Astrocyte (in vitro differentiated cells and primary cell): ENCODE measurements around the gene AZI2. TPM values are rescaled to one million over a fixed set of nuclear protein-coding genes. Genes with fewer than 3 reads are reported as not detected.

ENCODE experiments used
- DNase-seq: peaks from one replicate; pipeline ENCODE4 v3.0.0-alpha.2; 2010; ENCODE audit warnings: low read depth
- FAIRE-seq: peaks from 2 replicates; lab custom pipeline; 2011; peaks lifted over from hg19 to GRCh38; lab: Jason Lieb, UNC
- H2AFZ ChIP-seq: 2 replicates; pipeline ENCODE4 v1.6.0; 2012; ENCODE audit warnings: low read depth, low read length, inconsistent platforms
- H3K27ac ChIP-seq: 2 replicates; pipeline ENCODE4 v1.5.1; 2011; ENCODE audit warnings: low read depth, low read length, inconsistent platforms
- H3K27me3 ChIP-seq: 2 replicates; pipeline ENCODE4 v1.6.0; 2011; ENCODE audit warnings: low read length, inconsistent platforms; ENCODE audit not compliant: insufficient read depth
- H3K36me3 ChIP-seq: 2 replicates; pipeline ENCODE4 v1.5.1; 2011; ENCODE audit warnings: low read length, inconsistent platforms; ENCODE audit not compliant: insufficient read depth
- H3K4me1 ChIP-seq: 2 replicates; pipeline ENCODE4 v1.5.1; 2011; ENCODE audit warnings: low read length, inconsistent platforms; ENCODE audit not compliant: insufficient read depth
- H3K4me2 ChIP-seq: 2 replicates; pipeline ENCODE4 v1.6.0; 2012; ENCODE audit warnings: low read length, inconsistent platforms
- H3K4me3 ChIP-seq: 2 replicates; pipeline ENCODE4 v1.5.1; 2011; ENCODE audit warnings: low read depth, mild to moderate bottlenecking, low read length, inconsistent platforms; ENCODE audit not compliant: insufficient read depth
- H3K79me2 ChIP-seq: 2 replicates; pipeline ENCODE4 v1.6.0; 2012; ENCODE audit warnings: mild to moderate bottlenecking, low read length, inconsistent platforms; ENCODE audit not compliant: insufficient read depth
- H3K9ac ChIP-seq: 2 replicates; pipeline ENCODE4 v1.6.0; 2012; ENCODE audit warnings: mild to moderate bottlenecking, low read length, inconsistent platforms
- H3K9me3 ChIP-seq: 2 replicates; pipeline ENCODE4 v1.5.1; 2012; ENCODE audit warnings: low read depth, mild to moderate bottlenecking, low read length, inconsistent platforms; ENCODE audit not compliant: insufficient read depth
- H4K20me1 ChIP-seq: 2 replicates; pipeline ENCODE4 v1.6.0; 2012; ENCODE audit warnings: low read length, inconsistent platforms; ENCODE audit not compliant: insufficient read depth
- H3K27ac Mint-ChIP-seq: one replicate; pipeline ENCODE4 v1.8.0; 2021; ENCODE audit warnings: mild to moderate bottlenecking, mixed read lengths; ENCODE audit not compliant: unreplicated experiment
- H3K27me3 Mint-ChIP-seq: one replicate; pipeline ENCODE4 v1.8.0; 2021; ENCODE audit warnings: low read depth, mixed read lengths; ENCODE audit not compliant: unreplicated experiment
- H3K36me3 Mint-ChIP-seq: one replicate; pipeline ENCODE4 v1.8.0; 2021; ENCODE audit warnings: low read depth, mixed read lengths; ENCODE audit not compliant: unreplicated experiment
- H3K4me1 Mint-ChIP-seq: one replicate; pipeline ENCODE4 v1.8.0; 2021; ENCODE audit warnings: low read depth, mixed read lengths; ENCODE audit not compliant: unreplicated experiment
- H3K4me3 Mint-ChIP-seq: one replicate; pipeline ENCODE4 v1.8.0; 2021; ENCODE audit warnings: mild to moderate bottlenecking, moderate library complexity, mixed read lengths; ENCODE audit not compliant: unreplicated experiment
- H3K9me3 Mint-ChIP-seq: one replicate; pipeline ENCODE4 v1.8.0; 2021; ENCODE audit warnings: mild to moderate bottlenecking, mixed read lengths; ENCODE audit not compliant: unreplicated experiment
- CTCF ChIP-seq: IDR thresholded peaks from 2 replicates; pipeline ENCODE4 v1.5.1; 2011; ENCODE audit warnings: low read depth, mild to moderate bottlenecking, inconsistent platforms, low read length, moderate library complexity; ENCODE audit not compliant: insufficient read depth
- EZH2 ChIP-seq: IDR thresholded peaks from 2 replicates; pipeline ENCODE4 v1.6.1; 2012; ENCODE audit warnings: mild to moderate bottlenecking, low read length, inconsistent platforms; ENCODE audit not compliant: insufficient read depth
- total RNA-seq: library from RNA; stranded (reverse); gene quantifications from 2 replicates; pipeline ENCODE4 v1.2.1, GENCODE V29; 2021

The AZI2 gene
- total RNA-seq, 1 donor from 2014 or later = 99.1 TPM

GRCh38 chr3:28326458-28326926, 22.1 kb downstream of the AZI2 start:
- Mint-ChIP-seq H3K27ac (no peak overlapping the region), H3K4me3 (no peak overlapping the region)
- DNase-seq = peak; percentile 56

GRCh38 chr3:28322464-28322863, 26.2 kb downstream of the AZI2 start:
- Histone ChIP-seq H3K9ac (no peak overlapping the region), H3K9me3 (no peaks in the 10 kb centered on the region), H3K4me1 (no peaks in the 10 kb centered on the region), H3K27me3 (no peaks in the 10 kb centered on the region), H4K20me1 (no peaks in the 10 kb centered on the region), H2AFZ (no peak overlapping the region), H3K36me3 (peaks cover 22% of the 10 kb centered on the region), H3K4me3 (no peak overlapping the region), H3K4me2 (no peak overlapping the region), H3K27ac (no peak overlapping the region), H3K79me2 (no peaks in the 10 kb centered on the region)
- Mint-ChIP-seq H3K9me3 (no peaks in the 10 kb centered on the region), H3K4me3 (no peak overlapping the region), H3K36me3 (no peaks in the 10 kb centered on the region), H3K27me3 (no peaks in the 10 kb centered on the region), H3K4me1 (peaks cover 13% of the 10 kb centered on the region), H3K27ac (no peak overlapping the region)
- no peak for FAIRE-seq
- TF ChIP-seq CTCF = no peak
- no peak for TF ChIP-seq EZH2
- DNase-seq = peak; percentile 79

More at GRCh38 chr3:28326458-28326926, 22.1 kb downstream of the AZI2 start:
- H3K9ac ChIP-seq = no peak overlapping the region
- H3K79me2 ChIP-seq = no peaks in the 10 kb centered on the region
- peaks cover 3% of the 10 kb centered on the region for H3K36me3 Mint-ChIP-seq
- H4K20me1 ChIP-seq = no peaks in the 10 kb centered on the region
- no peak for TF ChIP-seq CTCF
- no peak for FAIRE-seq
- H3K27me3 Mint-ChIP-seq = no peaks in the 10 kb centered on the region
- no peaks in the 10 kb centered on the region for H3K4me1 ChIP-seq
- no peak overlapping the region for H2AFZ ChIP-seq
- no peak overlapping the region for H3K27ac ChIP-seq
- no peak overlapping the region for H3K4me3 ChIP-seq
- H3K9me3 Mint-ChIP-seq = no peaks in the 10 kb centered on the region
- H3K27me3 ChIP-seq = no peaks in the 10 kb centered on the region
- H3K9me3 ChIP-seq = no peaks in the 10 kb centered on the region
- H3K4me1 Mint-ChIP-seq = peaks cover 13% of the 10 kb centered on the region
- H3K4me2 ChIP-seq = no peak overlapping the region
- H3K36me3 ChIP-seq = peaks cover 26% of the 10 kb centered on the region

- Histone ChIP-seq H3K4me2 (no peak overlapping the region), H3K79me2 (no peaks in the 10 kb centered on the region), H3K4me3 (no peak overlapping the region), H3K4me1 (no peaks in the 10 kb centered on the region), H3K27me3 (no peaks in the 10 kb centered on the region), H3K27ac (no peak overlapping the region), H3K9ac (no peak overlapping the region), H4K20me1 (no peaks in the 10 kb centered on the region), H2AFZ (no peak overlapping the region), H3K9me3 (no peaks in the 10 kb centered on the region), H3K36me3 (peaks cover 14% of the 10 kb centered on the region)
- H3K36me3 Mint-ChIP-seq = no peaks in the 10 kb centered on the region
- peaks cover 5% of the 10 kb centered on the region for H3K4me1 Mint-ChIP-seq
- TF ChIP-seq EZH2 (no peak), CTCF (no peak)
- no peak overlapping the region for H3K4me3 Mint-ChIP-seq
- DNase-seq = no peak
- H3K27me3 Mint-ChIP-seq = no peaks in the 10 kb centered on the region
- H3K9me3 Mint-ChIP-seq = no peaks in the 10 kb centered on the region
- FAIRE-seq = no peak
- H3K27ac Mint-ChIP-seq = no peak overlapping the region
Observed at GRCh38 chr3:28320981-28321380, 27.6 kb downstream of the AZI2 start.
